NCI-H2029 treated with DMSO at 0.1 percent for 48 hours (cell line): ENCODE results near the gene TMPRSS9.
A peak's percentile ranks its signal among the peaks of the same experiment; 100 is the strongest.

Source experiments
- DNase-seq: peaks from one replicate; lab custom pipeline; 2025; lab: John Stamatoyannopoulos, UW

The TMPRSS9 gene

GRCh38 chr19:2361246-2362045 lies 1.4 kb downstream of the TMPRSS9 start:
- DNase-seq: no peak

DNA sequence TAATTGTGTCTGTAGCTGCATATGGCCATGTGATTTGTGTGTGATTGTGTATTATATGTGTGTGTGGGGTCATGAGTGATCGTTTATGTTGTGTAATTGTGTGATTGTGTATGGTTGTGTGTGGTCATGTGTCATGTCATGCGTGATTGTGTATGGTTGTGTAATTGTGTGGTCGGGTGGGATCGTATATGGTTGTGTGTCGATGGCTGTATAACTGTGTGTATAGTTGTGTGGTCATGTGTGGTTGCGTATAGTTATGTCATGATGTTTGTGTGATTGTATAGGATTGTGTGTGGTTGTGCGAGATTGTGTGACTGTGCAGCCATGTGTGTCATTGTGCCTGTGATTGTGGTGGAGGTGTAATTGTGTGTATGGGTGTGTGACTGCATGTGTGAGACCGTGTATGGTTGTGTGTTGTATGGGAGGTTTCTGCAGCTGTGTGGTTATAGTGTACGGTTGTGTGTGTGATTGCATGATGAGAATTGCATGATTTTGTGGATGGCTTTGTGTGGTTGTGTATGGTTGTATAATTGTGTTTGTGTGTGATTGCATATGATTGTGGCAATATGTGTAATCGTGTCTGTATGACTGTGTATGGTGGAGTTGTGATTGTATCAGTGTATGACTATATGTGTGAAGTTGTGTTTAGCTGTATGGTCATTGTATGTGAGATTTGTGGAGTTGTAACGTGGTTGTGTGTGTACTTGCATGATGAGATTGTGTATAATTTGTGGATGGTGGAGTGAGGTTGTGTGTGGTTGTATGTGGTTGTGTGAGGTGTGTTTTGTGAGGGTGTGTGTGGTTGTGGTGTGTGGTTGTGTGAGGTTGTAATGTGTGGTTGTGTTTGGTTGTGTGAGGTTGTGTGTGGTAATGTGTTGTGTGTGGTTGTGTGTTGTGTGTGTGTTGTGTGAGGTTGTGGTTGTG lies 2.2 kb downstream of the TMPRSS9 start:
- no peak for DNase-seq

GRCh38 chr19:2362970-2363300 lies 2.9 kb downstream of the TMPRSS9 start:
- DNase-seq: no peak

GRCh38 chr19:2363419-2363818 lies 3.4 kb downstream of the TMPRSS9 start:
- no peak for DNase-seq

- DNase-seq: no peak
Observed at GRCh38 chr19:2365201-2365970, 5.3 kb downstream of the TMPRSS9 start.

GRCh38 chr19:2371656-2372055 lies 11.6 kb downstream of the TMPRSS9 start:
- DNase-seq: no peak

DNA sequence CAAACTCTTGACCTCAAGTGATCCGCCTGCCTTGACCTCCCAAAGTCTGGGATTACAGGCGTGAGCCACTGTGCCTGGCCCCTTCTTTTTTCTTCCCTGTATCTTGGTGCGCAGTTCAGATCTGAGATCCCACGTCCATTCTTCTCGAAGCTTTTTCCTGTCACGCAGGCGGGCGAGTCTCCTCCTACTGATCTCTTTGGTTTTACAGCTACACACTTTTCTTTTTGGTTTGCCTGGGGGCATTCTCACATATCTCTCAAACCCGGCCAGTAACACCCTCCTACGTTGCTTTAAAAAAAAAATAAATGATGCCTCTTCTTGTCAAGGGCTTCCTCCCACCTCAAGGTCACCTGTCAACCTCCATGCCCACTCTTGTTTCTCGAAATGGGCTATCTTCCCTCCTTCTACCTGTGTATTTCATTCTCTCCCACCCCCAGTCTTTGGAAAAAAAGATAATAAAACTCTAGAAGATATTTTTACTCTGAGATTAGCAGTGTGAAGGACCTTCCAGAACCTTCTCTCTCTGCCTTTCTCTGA lies 12.1 kb downstream of the TMPRSS9 start:
- no peak for DNase-seq

GRCh38 chr19:2374808-2375207 lies 14.7 kb downstream of the TMPRSS9 start:
- no peak for DNase-seq

DNA sequence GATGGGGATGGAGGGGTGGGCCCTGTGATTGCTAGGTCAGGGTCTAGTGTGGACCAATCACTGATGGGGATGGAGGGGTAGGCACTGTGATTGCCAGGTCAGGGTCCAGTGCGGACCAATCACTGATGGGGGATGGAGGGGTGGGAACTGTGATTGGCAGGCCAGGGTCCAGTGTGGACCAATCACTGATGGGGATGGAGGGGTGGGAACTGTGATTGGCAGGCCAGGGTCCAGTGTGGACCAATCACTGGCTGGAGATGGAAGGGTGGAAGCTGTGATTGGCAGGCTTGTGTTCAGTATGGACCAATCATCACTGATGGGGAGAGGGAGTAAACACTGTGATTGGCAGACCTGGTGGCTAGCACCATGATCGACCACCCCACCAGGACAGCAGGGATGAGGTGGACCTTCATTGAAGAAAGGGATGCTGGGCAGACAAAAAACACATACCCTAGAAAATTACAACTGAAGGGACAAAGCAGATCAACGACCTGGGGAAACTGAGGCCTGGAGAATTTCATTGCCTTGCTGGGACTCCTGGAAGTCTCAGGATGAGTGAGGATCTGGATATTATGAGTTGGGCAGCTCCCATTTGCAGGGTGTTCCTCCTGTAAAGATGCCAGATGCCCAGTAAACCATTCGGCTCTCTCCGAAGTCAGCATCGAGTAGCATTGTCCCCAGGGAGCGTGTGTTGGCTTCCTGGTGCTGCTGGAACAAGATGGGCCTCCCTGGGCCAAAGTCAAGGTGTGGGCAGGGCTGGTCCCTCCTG lies 15.5 kb downstream of the TMPRSS9 start:
- no peak for DNase-seq

DNA sequence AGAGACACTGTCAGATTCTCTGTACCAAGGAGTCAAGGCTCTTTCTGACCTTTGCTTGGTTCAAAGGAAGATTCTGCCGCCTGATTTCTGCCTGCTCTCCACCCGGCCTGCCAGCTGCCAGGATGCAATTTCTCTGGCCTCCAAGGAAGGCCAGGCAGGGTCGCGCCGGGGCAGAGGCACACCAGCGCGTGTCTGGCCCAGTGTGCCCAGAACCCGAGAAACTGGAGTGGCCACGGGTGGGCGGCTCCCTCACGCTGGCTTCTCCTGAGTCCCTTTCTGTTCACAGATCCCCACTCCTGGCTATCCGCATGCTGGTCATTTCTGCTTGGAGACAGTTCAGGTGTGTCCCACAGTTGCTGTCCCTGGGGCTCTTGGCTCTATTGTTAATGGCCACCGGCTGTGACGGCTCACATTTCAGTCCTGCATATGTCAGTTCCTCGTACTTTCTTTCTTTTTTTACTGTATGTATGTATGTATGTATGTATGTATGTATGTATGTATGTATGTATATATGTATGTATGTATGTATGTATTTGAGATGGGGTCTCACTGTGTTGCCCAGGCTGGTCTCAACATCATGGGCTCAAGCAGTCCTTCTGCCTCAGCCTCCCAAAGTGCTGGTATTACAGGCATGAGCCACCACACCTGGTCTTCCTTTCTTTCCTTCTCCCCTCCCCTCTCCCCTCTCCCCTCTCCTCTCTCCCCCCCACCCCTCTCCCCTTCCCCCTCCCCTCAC lies 16.9 kb downstream of the TMPRSS9 start:
- DNase-seq: no peak

GRCh38 chr19:2380567-2380966 lies 20.5 kb downstream of the TMPRSS9 start:
- no peak for DNase-seq

DNA sequence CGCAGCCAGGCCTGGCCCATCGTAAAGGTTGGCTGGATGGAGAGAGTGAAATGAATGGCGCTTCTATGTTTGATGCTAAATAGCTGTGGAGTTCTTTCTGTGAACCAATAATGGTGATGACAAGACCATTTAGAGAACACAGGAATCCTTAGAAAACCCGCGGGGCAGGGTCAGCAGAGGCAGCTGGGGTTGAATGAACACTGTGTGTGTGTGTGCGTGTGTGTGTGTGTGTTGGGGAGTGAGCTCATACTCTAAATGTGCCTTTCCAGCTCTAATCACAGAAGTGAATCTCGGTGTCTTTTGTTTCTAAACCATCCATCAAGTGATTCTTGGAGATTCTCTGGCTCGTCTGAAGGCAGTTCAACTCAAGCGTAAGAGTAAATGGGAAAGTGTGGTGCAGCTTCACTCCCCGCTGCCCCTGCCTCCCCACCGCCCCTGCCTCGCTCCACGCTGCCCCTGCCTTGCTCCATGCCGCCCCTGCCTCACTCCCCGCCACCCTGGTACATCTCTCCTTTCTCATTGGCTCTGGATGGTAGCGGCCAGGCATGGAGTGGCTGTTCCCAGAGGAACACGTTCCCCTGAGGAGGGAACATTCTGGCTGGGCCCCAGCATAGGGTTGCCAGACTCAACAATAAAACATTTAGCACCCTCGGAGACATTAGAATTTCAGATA lies 21.2 kb downstream of the TMPRSS9 start:
- no peak for DNase-seq

GRCh38 chr19:2382530-2383222 lies 22.6 kb downstream of the TMPRSS9 start:
- no peak for DNase-seq

DNA sequence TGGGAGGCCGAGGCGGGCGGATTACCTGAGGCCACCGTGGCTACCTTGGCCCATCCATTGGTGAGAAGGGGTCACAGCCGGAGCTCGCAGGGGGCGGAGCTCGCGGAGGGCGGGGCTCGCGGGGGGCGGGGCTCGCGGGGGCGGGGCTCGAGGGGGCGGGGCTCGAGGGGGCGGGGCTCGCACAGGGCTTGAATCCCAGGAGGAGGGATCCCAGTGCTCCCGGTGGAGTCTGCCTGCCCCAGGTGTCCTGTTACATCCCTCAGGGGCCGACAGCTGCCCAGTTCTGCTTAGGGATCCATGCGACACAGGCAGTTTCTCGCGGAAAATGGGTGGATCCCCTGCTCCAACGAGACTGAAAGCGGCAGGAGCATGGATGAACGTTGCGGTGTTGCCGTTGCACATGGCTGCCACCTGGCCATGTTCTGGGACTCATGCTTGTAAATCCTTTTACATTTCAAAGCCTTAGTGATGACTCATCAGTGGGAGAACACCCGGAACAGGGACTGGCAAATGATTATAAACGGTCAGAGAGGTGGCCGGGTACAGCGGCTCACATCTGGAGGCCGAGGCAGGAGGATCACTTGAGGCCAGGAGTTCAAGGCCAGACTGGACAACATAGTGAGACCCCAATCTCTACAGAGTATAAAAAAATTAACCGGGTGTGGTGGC lies 25.1 kb downstream of the TMPRSS9 start:
- peak; percentile 78 for DNase-seq

DNA sequence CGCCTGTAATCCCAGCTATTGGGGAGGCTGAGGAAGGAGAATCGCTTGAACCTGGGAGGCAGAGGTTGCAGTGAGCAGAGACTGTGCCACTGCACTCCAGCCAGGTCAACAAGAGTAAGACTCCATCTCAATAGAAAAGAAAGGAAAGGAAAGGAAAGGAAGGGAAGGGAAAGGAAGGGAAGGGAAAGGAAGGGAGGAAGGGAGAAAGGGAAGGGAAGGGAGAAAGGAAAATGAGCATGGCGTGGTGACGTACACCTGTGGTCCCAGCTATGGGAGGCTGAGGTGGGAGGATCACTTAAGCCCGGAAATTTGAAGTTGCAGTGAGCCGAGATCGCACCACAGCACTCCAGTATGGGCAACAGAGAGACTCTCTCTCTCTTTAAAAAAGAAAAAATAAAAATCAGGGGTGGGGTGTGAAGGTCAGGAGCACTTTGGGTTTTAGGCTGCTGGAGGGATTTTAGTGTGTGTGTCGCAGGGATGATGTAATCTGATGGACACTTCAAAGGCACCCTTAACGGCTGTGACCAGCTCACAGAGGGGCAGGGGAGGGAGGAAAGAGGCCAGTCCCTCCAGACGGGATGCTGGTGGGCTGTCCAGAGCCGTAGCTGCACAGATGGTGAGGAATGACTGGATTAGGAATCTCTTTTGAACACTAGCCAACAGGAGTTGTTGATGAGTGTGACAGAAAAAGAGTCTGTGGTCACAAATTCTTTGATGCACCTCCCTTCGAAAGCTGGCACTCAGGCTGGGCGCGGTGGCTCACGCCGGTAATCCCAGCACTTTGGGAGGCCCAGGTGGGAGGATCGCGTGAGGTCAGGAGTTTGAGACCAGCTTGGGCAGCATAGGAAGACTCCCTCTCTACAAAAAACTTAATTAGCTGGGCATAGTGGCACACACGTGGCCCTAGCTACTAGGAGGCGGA lies 27.6 kb downstream of the TMPRSS9 start:
- DNase-seq: no peak

- no peak for DNase-seq
Observed at GRCh38 chr19:2389594-2389993, 29.5 kb downstream of the TMPRSS9 start.

DNA sequence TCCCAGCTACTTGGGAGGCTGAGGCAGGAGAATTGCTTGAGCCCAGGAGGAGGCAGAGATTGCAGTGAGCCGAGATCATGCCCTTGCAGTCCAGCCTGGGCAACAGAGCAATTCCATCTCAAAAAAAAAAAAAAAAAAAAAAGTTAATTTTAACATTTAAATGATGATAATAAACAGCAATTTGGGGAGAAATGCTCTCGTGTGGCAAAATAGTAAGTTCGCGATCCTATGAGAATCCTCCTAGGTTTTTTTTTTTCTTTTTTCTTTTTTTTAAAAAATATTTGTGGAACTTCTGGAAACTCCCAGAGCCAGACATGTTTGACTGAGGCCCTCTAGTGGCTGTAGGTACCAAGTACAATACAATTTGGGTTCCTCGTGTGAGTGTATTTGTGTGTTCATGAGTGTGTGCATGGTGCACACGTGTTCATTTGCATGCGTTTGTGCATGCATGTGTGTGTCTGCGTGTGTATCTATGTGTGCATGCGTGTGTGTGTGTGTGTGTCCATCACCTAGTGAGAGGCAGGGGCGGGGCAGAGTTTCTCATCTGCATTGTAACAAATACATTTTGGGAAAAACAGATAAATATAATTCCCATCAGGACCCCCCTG lies 31.2 kb downstream of the TMPRSS9 start:
- peak; percentile 81 for DNase-seq
